Activated naive CD8-positive, alpha-beta T cell treated with anti-CD3 and anti-CD28 coated beads, Interleukin-2, amount 50 U/mL, for 24 hours (primary cell): ENCODE measurements around the gene TMPRSS6.

ENCODE experiments used
- ATAC-seq: fragments of 150-1000 bp; cut with Tn5 transposase; one replicate; pipeline ENCODE4 v1.10.0; 2021
- DNase-seq: peaks from one replicate; pipeline ENCODE4 v3.0.0; 2021
- H3K27ac Mint-ChIP-seq: one replicate; pipeline ENCODE4 v1.8.0; 2021; ENCODE audit warnings: mild to moderate bottlenecking, mixed read lengths
- H3K27me3 Mint-ChIP-seq: one replicate; pipeline ENCODE4 v1.8.0; 2021; ENCODE audit warnings: mixed read lengths
- H3K36me3 Mint-ChIP-seq: one replicate; pipeline ENCODE4 v1.8.0; 2021; ENCODE audit warnings: low read depth, mixed read lengths
- H3K4me1 Mint-ChIP-seq: one replicate; pipeline ENCODE4 v1.8.0; 2021; ENCODE audit warnings: mixed read lengths
- H3K4me3 Mint-ChIP-seq: one replicate; pipeline ENCODE4 v1.8.0; 2021; ENCODE audit warnings: mild to moderate bottlenecking, moderate library complexity, mixed read lengths
- H3K9me3 Mint-ChIP-seq: one replicate; pipeline ENCODE4 v1.8.0; 2021; ENCODE audit warnings: mixed read lengths

TMPRSS6 gene

GRCh38 chr22:37024339-37025157 is 85.0 kb downstream of the TMPRSS6 start:
- DNase-seq, result no peak
- no peak overlapping the region for H3K27ac Mint-ChIP-seq

DNA sequence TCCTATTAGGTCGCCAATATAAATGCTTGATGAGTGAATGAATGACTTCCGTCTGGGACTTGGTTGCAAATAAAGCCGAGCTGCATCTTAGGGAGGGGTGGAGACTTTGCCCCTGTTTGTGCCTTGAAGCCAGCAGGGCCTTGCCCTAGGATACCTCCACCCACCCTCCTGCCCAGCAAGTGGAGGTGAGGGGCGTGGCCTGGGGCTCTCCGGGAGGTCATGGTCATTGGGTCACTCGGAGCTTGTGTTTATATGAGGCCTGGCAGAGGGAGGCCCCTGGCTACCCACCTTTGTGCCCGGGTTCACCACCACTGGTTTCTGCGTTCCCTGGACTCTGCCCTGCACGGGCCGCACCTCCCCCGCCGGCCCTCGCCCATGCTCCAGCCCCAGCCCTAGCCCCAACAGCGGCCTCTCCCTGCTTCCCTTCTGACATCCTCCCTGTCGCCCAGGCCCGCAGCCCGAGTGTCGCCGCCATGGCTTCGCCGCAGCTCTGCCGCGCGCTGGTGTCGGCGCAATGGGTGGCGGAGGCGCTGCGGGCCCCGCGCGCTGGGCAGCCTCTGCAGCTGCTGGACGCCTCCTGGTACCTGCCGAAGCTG is 85.7 kb downstream of the TMPRSS6 start:
- no peak overlapping the region for H3K27ac Mint-ChIP-seq
- H3K9me3 Mint-ChIP-seq, result no peaks in the 10 kb centered on the region
- DNase-seq (no peak), ATAC-seq (no peak)
- peaks cover 10% of the 10 kb centered on the region for H3K4me1 Mint-ChIP-seq
- no peak overlapping the region for H3K4me3 Mint-ChIP-seq
- peaks cover 16% of the 10 kb centered on the region for H3K27me3 Mint-ChIP-seq
- no peaks in the 10 kb centered on the region for H3K36me3 Mint-ChIP-seq

More at GRCh38 chr22:37024339-37025157, 85.0 kb downstream of the TMPRSS6 start:
- ATAC-seq, result no peak
- Mint-ChIP-seq H3K36me3 (no peaks in the 10 kb centered on the region), H3K4me1 (peaks cover 10% of the 10 kb centered on the region), H3K4me3 (no peak overlapping the region), H3K9me3 (no peaks in the 10 kb centered on the region), H3K27me3 (peaks cover 16% of the 10 kb centered on the region)

- DNase-seq (no peak), ATAC-seq (no peak)
- H3K4me3 Mint-ChIP-seq, result no peak overlapping the region
- no peaks in the 10 kb centered on the region for H3K36me3 Mint-ChIP-seq
- no peaks in the 10 kb centered on the region for H3K9me3 Mint-ChIP-seq
- peaks cover 13% of the 10 kb centered on the region for H3K4me1 Mint-ChIP-seq
- H3K27ac Mint-ChIP-seq, result no peak overlapping the region
- H3K27me3 Mint-ChIP-seq, result peaks cover 19% of the 10 kb centered on the region
Observed at GRCh38 chr22:37022483-37023337, 86.8 kb downstream of the TMPRSS6 start.

- no peaks in the 10 kb centered on the region for H3K36me3 Mint-ChIP-seq
- H3K27me3 Mint-ChIP-seq, result peaks cover 22% of the 10 kb centered on the region
- DNase-seq, result peak; percentile 62
- H3K4me3 Mint-ChIP-seq, result peak overlapping the region; percentile 45
- peaks cover 13% of the 10 kb centered on the region for H3K4me1 Mint-ChIP-seq
- H3K9me3 Mint-ChIP-seq, result no peaks in the 10 kb centered on the region
- ATAC-seq, result peak; percentile 31
- no peak overlapping the region for H3K27ac Mint-ChIP-seq
Observed at GRCh38 chr22:37021710-37022482, 87.6 kb downstream of the TMPRSS6 start.

DNA sequence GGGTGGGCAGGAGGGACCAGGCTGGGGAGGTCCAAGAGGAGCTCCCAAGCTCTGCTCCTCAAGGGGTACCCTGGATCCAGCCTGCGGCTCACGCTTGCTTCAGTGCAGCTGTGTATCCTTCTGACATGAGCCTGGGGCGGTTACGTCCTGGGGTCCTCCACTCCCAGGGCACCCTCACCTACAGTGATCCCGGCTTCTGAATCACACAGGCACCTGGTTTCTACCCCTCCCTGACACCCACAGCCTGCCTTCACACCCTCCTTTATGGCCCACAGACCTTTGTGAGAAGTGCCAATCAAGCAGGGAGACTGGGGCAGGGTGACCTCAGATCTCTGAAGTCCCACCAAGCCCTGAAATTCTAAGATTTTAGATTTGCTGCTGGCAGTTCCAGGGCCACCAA is 88.5 kb downstream of the TMPRSS6 start:
- no peak overlapping the region for H3K4me3 Mint-ChIP-seq
- H3K27me3 Mint-ChIP-seq, result peaks cover 22% of the 10 kb centered on the region
- DNase-seq (no peak), ATAC-seq (no peak)
- peaks cover 13% of the 10 kb centered on the region for H3K4me1 Mint-ChIP-seq
- no peaks in the 10 kb centered on the region for H3K36me3 Mint-ChIP-seq
- no peaks in the 10 kb centered on the region for H3K9me3 Mint-ChIP-seq
- no peak overlapping the region for H3K27ac Mint-ChIP-seq

GRCh38 chr22:37020192-37020479 is 89.4 kb downstream of the TMPRSS6 start:
- Mint-ChIP-seq H3K4me1 (peaks cover 13% of the 10 kb centered on the region), H3K27ac (no peak overlapping the region), H3K36me3 (no peaks in the 10 kb centered on the region), H3K27me3 (peaks cover 22% of the 10 kb centered on the region), H3K4me3 (peak overlapping the region; percentile 78), H3K9me3 (no peaks in the 10 kb centered on the region)
- no peak for ATAC-seq
- no peak for DNase-seq

- peak within 1 kb of the TSS; percentile 78 for H3K4me3 Mint-ChIP-seq
- H3K36me3 Mint-ChIP-seq, result no peaks in the 10 kb centered on the region
- H3K27me3 Mint-ChIP-seq, result peaks cover 22% of the 10 kb centered on the region
- peaks cover 11% of the 10 kb centered on the region for H3K4me1 Mint-ChIP-seq
- peak; percentile 40 for DNase-seq
- peak; percentile 52 for ATAC-seq
- no peaks in the 10 kb centered on the region for H3K9me3 Mint-ChIP-seq
- no peak within 1 kb of the TSS for H3K27ac Mint-ChIP-seq
Observed at GRCh38 chr22:37019309-37020191, 90.0 kb downstream of the TMPRSS6 start, which contains the start of the genes MPST and TST. TSS of gene MPST (plus strand) at chr22:37019742. CDS start at chr22:37019837, 95 bp downstream. TSS of gene TST (minus strand) at chr22:37019447. CDS start at chr22:37018732, 715 bp downstream.

DNA sequence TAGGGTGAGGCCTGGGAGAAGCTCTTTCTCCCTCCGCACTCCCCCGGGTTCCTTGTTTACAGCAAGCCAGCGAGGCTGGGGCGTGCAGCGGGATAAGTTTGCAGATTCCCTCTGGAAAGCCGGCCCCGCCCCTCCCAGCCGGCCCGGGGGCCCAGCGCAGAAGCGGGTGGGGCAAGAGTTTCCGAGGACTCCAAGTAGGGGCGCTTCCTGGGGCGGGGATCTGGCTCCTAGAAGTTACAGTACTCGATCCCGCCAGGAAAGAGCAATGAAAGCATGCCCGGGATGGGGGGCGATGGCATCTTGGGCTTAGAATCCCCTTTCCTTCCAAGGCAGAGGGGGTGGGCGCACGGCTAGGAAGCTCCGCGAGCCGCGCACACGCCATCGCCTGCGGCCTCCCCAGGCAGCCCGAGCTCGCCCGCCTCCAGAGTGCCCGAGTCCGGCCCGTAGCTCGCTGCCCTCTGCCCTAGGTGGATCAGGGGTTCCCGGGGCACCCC is 90.7 kb downstream of the TMPRSS6 start:
- Mint-ChIP-seq H3K36me3 (no peaks in the 10 kb centered on the region), H3K27me3 (peaks cover 22% of the 10 kb centered on the region), H3K4me3 (peak overlapping the region; percentile 42), H3K9me3 (no peaks in the 10 kb centered on the region), H3K4me1 (peaks cover 11% of the 10 kb centered on the region), H3K27ac (no peak overlapping the region)
- ATAC-seq (peak; percentile 13), DNase-seq (no peak)

GRCh38 chr22:37018086-37018814 is 91.3 kb downstream of the TMPRSS6 start:
- no peak overlapping the region for H3K27ac Mint-ChIP-seq
- H3K4me3 Mint-ChIP-seq, result peak overlapping the region; percentile 42
- H3K9me3 Mint-ChIP-seq, result no peaks in the 10 kb centered on the region
- peaks cover 11% of the 10 kb centered on the region for H3K4me1 Mint-ChIP-seq
- DNase-seq, result no peak
- ATAC-seq, result no peak
- H3K27me3 Mint-ChIP-seq, result peaks cover 22% of the 10 kb centered on the region
- H3K36me3 Mint-ChIP-seq, result no peaks in the 10 kb centered on the region

DNA sequence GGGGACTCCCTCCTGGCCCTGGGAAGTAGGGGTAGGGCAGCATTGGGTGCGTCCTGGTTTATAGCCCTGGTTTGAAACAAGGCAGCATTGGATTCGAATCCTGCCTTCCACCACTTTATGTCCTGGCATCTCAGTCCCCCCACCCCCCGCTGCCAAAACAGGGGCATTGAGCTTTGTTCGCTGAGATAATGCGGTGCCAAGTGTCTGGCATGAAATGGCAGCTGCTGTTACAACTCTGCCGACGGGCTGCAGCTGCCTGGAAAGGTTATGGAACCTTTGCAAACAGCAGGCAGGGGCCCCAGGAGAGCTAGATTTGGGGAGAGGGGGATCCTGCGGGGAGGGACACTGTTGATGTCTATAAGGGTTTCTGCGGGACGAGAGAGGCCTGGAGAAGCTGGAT is 92.2 kb downstream of the TMPRSS6 start:
- H3K4me3 Mint-ChIP-seq, result no peak overlapping the region
- no peaks in the 10 kb centered on the region for H3K9me3 Mint-ChIP-seq
- H3K36me3 Mint-ChIP-seq, result no peaks in the 10 kb centered on the region
- H3K4me1 Mint-ChIP-seq, result peaks cover 11% of the 10 kb centered on the region
- H3K27me3 Mint-ChIP-seq, result peaks cover 22% of the 10 kb centered on the region
- no peak for ATAC-seq
- H3K27ac Mint-ChIP-seq, result no peak overlapping the region
- no peak for DNase-seq

GRCh38 chr22:37016134-37016910 is 93.2 kb downstream of the TMPRSS6 start:
- H3K36me3 Mint-ChIP-seq, result no peaks in the 10 kb centered on the region
- H3K27ac Mint-ChIP-seq, result no peak overlapping the region
- H3K4me1 Mint-ChIP-seq, result peaks cover 11% of the 10 kb centered on the region
- no peak overlapping the region for H3K4me3 Mint-ChIP-seq
- no peaks in the 10 kb centered on the region for H3K9me3 Mint-ChIP-seq
- ATAC-seq (no peak), DNase-seq (no peak)
- peaks cover 18% of the 10 kb centered on the region for H3K27me3 Mint-ChIP-seq

GRCh38 chr22:37015587-37015878 is 94.0 kb downstream of the TMPRSS6 start:
- Mint-ChIP-seq H3K9me3 (no peaks in the 10 kb centered on the region), H3K27ac (no peak overlapping the region), H3K27me3 (peaks cover 13% of the 10 kb centered on the region), H3K4me1 (peaks cover 10% of the 10 kb centered on the region), H3K36me3 (no peaks in the 10 kb centered on the region), H3K4me3 (no peak overlapping the region)
- ATAC-seq (no peak), DNase-seq (no peak)
